KMS-11 (cell line): ENCODE measurements around the gene ADH4.
"Not testable (repeated sequence)": the region's sequence is repeated elsewhere in the genome, so short reads cannot be mapped to it uniquely, and the experiment has no call there.

Experiments used
- H2AFZ ChIP-seq: fragments of 200-600 bp; sonication (generic); 2 replicates; pipeline ENCODE4 v1.6.1; 2016; ENCODE audit warnings: antibody characterized with exemption, mixed run types, low read depth
- H3K27ac ChIP-seq: fragments of 200-600 bp; sonication (generic); 2 replicates; pipeline ENCODE4 v1.6.1; 2016; ENCODE audit warnings: mild to moderate bottlenecking, mixed run types
- H3K27me3 ChIP-seq: fragments of 200-600 bp; sonication (generic); 2 replicates; pipeline ENCODE4 v1.6.1; 2017; ENCODE audit warnings: mild to moderate bottlenecking, low read depth, mixed run types, moderate library complexity; ENCODE audit not compliant: insufficient read depth
- H3K36me3 ChIP-seq: fragments of 200-600 bp; sonication (generic); 2 replicates; pipeline ENCODE4 v1.6.1; 2017; ENCODE audit warnings: mild to moderate bottlenecking, mixed run types; ENCODE audit not compliant: insufficient read depth
- H3K4me1 ChIP-seq: fragments of 200-600 bp; sonication (generic); 2 replicates; pipeline ENCODE4 v1.6.1; 2016; ENCODE audit warnings: mild to moderate bottlenecking, low read depth, mixed run types; ENCODE audit not compliant: poor library complexity, severe bottlenecking
- H3K4me2 ChIP-seq: fragments of 200-600 bp; sonication (generic); 2 replicates; pipeline ENCODE4 v1.7.0; 2016; ENCODE audit warnings: mild to moderate bottlenecking, mixed run types
- H3K4me3 ChIP-seq: fragments of 200-600 bp; sonication (generic); IDR thresholded peaks from 2 replicates; pipeline ENCODE4 v1.6.1; 2017; ENCODE audit warnings: low read depth, low read length, mixed read lengths; ENCODE audit not compliant: insufficient read depth
- H3K79me2 ChIP-seq: fragments of 200-600 bp; sonication (generic); 2 replicates; pipeline ENCODE4 v1.6.1; 2016; ENCODE audit warnings: low read depth, mixed run types; ENCODE audit not compliant: insufficient read depth
- H3K9ac ChIP-seq: fragments of 200-600 bp; sonication (generic); 2 replicates; pipeline ENCODE4 v1.6.1; 2016; ENCODE audit warnings: mild to moderate bottlenecking, mixed run types
- H4K20me1 ChIP-seq: fragments of 200-600 bp; sonication (generic); 2 replicates; pipeline ENCODE4 v1.6.1; 2016; ENCODE audit warnings: mild to moderate bottlenecking, mixed run types; ENCODE audit not compliant: insufficient read depth
- TF ChIP-seq, protein P1 (sequence below): fragments of 200-600 bp; sonication (generic); conservative IDR thresholded peaks from 2 replicates; pipeline ENCODE4 v1.6.1; 2017; ENCODE audit warnings: low read depth, mild to moderate bottlenecking, antibody characterized with exemption, low read length, moderate library complexity, mixed read lengths

Gene ADH4

DNA sequence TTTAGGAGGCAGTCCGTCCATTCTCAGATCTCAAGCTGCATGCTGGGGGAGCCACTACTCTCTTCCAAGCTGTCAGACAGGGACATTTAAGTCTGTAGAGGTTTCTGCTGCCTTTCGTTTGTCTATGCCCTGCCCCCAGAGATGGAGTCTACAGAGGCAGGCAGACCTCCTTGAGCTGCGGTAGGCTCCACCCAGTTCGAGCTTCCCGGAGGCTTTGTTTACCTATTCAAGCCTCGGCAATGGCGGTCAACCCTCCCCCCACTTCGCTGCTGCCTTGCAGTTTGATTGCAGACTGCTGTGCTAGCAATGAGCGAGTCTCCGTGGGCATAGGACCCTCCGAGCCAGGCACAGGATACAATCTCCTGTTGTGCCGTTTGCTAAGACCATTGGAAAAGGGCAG lies 44.8 kb downstream of the ADH4 start:
- Histone ChIP-seq H2AFZ (no peak overlapping the region), H3K36me3 (no peaks in the 10 kb centered on the region), H3K4me3 (no peak overlapping the region), H3K4me1 (no peaks in the 10 kb centered on the region), H3K79me2 (no peaks in the 10 kb centered on the region), H3K27ac (no peak overlapping the region), H4K20me1 (no peaks in the 10 kb centered on the region), H3K27me3 (no peaks in the 10 kb centered on the region), H3K9ac (no peak overlapping the region), H3K4me2 (no peak overlapping the region)
- TF ChIP-seq, protein P1, sequence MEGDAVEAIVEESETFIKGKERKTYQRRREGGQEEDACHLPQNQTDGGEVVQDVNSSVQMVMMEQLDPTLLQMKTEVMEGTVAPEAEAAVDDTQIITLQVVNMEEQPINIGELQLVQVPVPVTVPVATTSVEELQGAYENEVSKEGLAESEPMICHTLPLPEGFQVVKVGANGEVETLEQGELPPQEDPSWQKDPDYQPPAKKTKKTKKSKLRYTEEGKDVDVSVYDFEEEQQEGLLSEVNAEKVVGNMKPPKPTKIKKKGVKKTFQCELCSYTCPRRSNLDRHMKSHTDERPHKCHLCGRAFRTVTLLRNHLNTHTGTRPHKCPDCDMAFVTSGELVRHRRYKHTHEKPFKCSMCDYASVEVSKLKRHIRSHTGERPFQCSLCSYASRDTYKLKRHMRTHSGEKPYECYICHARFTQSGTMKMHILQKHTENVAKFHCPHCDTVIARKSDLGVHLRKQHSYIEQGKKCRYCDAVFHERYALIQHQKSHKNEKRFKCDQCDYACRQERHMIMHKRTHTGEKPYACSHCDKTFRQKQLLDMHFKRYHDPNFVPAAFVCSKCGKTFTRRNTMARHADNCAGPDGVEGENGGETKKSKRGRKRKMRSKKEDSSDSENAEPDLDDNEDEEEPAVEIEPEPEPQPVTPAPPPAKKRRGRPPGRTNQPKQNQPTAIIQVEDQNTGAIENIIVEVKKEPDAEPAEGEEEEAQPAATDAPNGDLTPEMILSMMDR, result no peak

DNA sequence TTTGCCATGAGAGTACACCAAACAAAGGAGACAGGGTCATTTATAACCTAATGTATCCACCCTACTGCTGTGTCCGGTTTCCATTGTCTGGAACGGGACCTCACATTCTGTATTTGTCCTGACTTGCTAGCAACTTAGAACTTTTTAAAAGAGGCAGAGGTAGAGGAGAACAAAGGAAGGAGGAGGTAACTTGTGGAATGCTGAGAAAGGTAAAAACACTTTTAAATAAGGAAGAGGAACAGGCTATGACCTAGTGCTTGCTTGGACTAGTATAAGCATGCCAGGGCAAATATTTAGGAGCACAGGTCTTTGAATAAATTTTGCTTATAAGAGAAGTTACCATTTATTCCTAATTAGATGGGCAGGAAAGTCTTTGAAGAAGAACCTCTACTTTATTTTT lies 52.3 kb downstream of the ADH4 start:
- H3K4me3 ChIP-seq, H4K20me1 ChIP-seq, H3K9ac ChIP-seq, H2AFZ ChIP-seq, H3K36me3 ChIP-seq, H3K4me2 ChIP-seq, H3K27ac ChIP-seq, H3K27me3 ChIP-seq: not testable (repeated sequence)
- Histone ChIP-seq H3K4me1 (peaks cover 17% of the 10 kb centered on the region), H3K79me2 (peaks cover 13% of the 10 kb centered on the region)

DNA sequence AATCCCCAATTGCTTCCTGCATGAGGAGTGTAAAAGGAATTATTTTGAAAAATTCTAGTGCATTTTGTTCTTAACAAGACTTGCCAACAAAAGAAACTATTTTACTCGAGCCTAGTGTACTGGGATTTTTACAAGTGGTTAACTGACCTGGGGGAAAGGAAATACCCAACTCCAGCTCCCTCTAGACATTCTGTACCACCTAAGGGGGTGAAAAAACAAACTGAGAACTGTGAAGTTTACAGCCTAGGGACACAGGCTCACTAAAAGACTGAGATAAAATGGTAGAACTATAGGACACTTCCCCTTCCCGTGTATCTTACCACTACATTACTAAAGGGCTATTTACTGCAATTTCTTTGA lies 52.9 kb downstream of the ADH4 start:
- Histone ChIP-seq H3K4me2 (no peak overlapping the region), H3K4me1 (peaks cover 17% of the 10 kb centered on the region), H3K27ac (no peak overlapping the region), H3K4me3 (no peak overlapping the region), H3K79me2 (peaks cover 19% of the 10 kb centered on the region), H2AFZ (no peak overlapping the region), H3K27me3 (no peaks in the 10 kb centered on the region), H3K9ac (no peak overlapping the region), H4K20me1 (no peaks in the 10 kb centered on the region), H3K36me3 (no peaks in the 10 kb centered on the region)
- TF ChIP-seq, protein P1, result no peak

DNA sequence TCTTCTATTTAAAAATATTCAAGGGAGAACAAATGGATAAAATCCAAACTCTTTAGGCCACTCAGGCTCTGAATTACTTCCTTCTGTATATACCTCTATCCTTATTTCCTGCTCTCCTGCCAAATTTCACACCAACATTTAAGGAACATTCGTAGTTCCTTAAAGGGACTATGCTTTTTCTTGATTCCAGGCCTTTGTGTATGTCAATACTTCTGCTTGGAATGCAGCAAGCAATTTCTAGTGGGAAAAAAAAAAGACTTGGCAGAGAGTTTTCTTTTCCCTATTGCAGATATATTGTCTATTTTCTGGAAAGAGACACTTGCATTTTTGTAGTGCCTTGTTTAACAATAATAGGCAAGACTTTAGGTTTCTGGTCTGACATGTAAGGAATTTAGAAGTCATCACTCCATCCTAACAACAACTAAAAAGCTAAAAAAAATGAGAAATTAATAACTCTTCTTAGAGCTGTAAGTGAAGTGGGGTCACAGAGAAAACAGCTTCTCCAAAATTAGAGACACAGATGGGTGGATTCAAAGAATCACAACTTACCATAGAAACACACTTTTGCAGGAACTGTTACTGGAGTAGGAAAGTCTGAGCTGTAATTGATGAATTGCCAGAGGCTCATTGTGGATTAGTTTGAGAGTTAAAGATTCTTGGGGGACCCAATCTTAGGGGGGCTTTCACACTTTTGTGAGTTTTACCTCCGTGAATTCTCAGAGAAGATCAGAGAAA lies 53.4 kb downstream of the ADH4 start:
- no peak overlapping the region for H3K4me2 ChIP-seq
- no peak overlapping the region for H3K9ac ChIP-seq
- H2AFZ ChIP-seq, result no peak overlapping the region
- no peaks in the 10 kb centered on the region for H3K27me3 ChIP-seq
- no peak overlapping the region for H3K27ac ChIP-seq
- no peak overlapping the region for H3K4me3 ChIP-seq
- peaks cover 20% of the 10 kb centered on the region for H3K79me2 ChIP-seq
- H3K36me3 ChIP-seq, result no peaks in the 10 kb centered on the region
- TF ChIP-seq, protein P1, result no peak
- H4K20me1 ChIP-seq, result no peaks in the 10 kb centered on the region
- H3K4me1 ChIP-seq, result peaks cover 17% of the 10 kb centered on the region
